Type B pancreatic cell (in vitro differentiated cells): Measurements from ENCODE around the gene EDIL3. TPM values are rescaled to one million over a fixed set of nuclear protein-coding genes. Genes with fewer than 3 reads are reported as not detected.

Source experiments
- DNase-seq: peaks from one replicate; pipeline ENCODE4 v3.0.0; 2021; ENCODE audit warnings: mixed read lengths; ENCODE audit not compliant: unreplicated experiment; ENCODE audit errors: extremely low spot score
- H3K27ac Mint-ChIP-seq: 2 replicates; pipeline ENCODE4 v1.8.0; 2021; ENCODE audit warnings: mild to moderate bottlenecking, mixed read lengths
- H3K27me3 Mint-ChIP-seq: 2 replicates; pipeline ENCODE4 v1.8.0; 2021; ENCODE audit warnings: mixed read lengths
- H3K36me3 Mint-ChIP-seq: 2 replicates; pipeline ENCODE4 v1.8.0; 2021; ENCODE audit warnings: mixed read lengths
- H3K4me1 Mint-ChIP-seq: one replicate; pipeline ENCODE4 v1.8.0; 2021; ENCODE audit warnings: mixed read lengths; ENCODE audit not compliant: unreplicated experiment
- H3K4me3 Mint-ChIP-seq: 2 replicates; pipeline ENCODE4 v1.8.0; 2021; ENCODE audit warnings: mild to moderate bottlenecking, mixed read lengths
- H3K9me3 Mint-ChIP-seq: 2 replicates; pipeline ENCODE4 v1.8.0; 2021; ENCODE audit warnings: mixed read lengths
- total RNA-seq: library from RNA; stranded (reverse); gene quantifications from 2 replicates; pipeline ENCODE4 v1.2.1, GENCODE V29; 2021; ENCODE audit warnings: low replicate concordance
- TF ChIP-seq, protein P1 (sequence below): fragments of 200-600 bp; sonication (generic); conservative IDR thresholded peaks from 2 replicates; pipeline ENCODE4 v1.5.0; 2021; ENCODE audit warnings: antibody characterized with exemption, mild to moderate bottlenecking

The EDIL3 gene
- total RNA-seq, 1 donor from 2014 or later: 19.1 TPM

DNA sequence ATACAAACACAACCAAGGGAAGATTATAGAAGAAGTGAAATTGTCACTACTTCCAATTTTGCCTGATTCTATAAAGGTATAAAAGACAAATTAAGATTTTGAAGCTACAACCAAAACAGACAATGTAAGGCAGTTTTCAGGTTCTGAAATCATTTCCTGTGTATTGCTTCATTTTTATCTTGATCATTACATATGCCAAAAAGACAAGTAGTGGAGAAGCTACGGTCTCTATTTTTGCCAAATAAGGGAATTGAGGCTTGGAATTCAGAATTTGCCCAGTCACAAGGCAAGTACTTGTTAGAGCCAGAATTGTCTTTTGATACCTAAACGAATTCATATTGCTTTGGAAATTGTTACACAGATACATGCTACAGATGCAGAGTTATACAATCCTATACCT, 20.6 kb downstream of the EDIL3 start:
- H3K36me3 Mint-ChIP-seq: no peaks in the 10 kb centered on the region
- H3K4me1 Mint-ChIP-seq: no peaks in the 10 kb centered on the region
- TF ChIP-seq, protein P1, sequence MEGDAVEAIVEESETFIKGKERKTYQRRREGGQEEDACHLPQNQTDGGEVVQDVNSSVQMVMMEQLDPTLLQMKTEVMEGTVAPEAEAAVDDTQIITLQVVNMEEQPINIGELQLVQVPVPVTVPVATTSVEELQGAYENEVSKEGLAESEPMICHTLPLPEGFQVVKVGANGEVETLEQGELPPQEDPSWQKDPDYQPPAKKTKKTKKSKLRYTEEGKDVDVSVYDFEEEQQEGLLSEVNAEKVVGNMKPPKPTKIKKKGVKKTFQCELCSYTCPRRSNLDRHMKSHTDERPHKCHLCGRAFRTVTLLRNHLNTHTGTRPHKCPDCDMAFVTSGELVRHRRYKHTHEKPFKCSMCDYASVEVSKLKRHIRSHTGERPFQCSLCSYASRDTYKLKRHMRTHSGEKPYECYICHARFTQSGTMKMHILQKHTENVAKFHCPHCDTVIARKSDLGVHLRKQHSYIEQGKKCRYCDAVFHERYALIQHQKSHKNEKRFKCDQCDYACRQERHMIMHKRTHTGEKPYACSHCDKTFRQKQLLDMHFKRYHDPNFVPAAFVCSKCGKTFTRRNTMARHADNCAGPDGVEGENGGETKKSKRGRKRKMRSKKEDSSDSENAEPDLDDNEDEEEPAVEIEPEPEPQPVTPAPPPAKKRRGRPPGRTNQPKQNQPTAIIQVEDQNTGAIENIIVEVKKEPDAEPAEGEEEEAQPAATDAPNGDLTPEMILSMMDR: no peak
- no peaks in the 10 kb centered on the region for H3K9me3 Mint-ChIP-seq
- H3K4me3 Mint-ChIP-seq: no peak overlapping the region
- H3K27me3 Mint-ChIP-seq: no peaks in the 10 kb centered on the region
- no peak overlapping the region for H3K27ac Mint-ChIP-seq
- DNase-seq: no peak

DNA sequence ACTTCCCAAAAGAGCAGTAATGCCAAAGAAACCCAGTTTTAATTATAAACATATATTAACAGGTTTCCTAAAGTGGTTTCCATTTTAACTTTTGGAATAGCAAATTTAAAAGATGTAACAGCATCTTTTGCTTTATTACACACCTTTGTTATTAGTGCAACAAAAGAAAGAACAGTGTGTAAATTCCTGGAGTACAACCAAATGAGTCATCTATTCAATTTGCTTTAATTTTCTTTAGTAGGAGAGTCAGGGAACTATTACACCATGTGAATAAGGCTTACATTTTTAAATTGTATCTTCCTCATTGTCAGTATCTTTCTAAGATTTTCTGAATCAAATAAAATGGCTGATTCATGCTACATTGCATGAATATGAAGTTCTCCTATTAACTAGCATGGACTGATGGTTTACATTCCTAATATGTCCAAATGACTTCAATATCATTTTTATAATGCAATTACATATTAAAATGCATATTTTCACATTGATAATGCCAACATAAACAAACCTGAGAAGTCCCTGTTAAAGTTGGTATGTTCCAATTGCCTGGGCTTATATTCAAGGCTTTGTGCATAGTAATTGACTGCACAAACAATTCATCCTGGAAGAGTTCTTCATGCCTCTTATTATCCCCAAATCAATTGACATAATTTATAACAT, 22.5 kb downstream of the EDIL3 start:
- H3K36me3 Mint-ChIP-seq: no peaks in the 10 kb centered on the region
- DNase-seq: no peak
- no peak overlapping the region for H3K4me3 Mint-ChIP-seq
- H3K27ac Mint-ChIP-seq: no peak overlapping the region
- no peaks in the 10 kb centered on the region for H3K4me1 Mint-ChIP-seq
- no peaks in the 10 kb centered on the region for H3K9me3 Mint-ChIP-seq
- TF ChIP-seq, protein P1: no peak
- H3K27me3 Mint-ChIP-seq: no peaks in the 10 kb centered on the region

DNA sequence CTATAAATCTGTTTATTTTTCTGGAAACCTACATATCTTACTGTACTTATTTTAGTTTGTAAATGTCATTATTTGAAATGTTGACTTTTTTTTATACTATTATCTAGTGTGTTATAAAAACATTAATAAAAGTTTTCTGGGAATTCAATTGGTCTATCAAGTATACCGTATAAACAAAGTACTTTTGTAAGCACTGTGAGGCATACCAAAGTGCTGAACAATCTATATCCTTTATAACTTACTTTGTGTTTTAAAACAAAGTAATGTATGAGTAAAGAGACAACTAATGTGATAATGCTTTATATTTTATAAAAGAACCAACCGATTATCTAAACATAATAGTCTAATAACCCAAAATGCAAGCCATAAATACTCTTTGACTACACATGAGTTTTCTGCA, 23.1 kb downstream of the EDIL3 start:
- TF ChIP-seq, protein P1: no peak
- peaks cover under 1% of the 10 kb centered on the region for H3K9me3 Mint-ChIP-seq
- H3K4me3 Mint-ChIP-seq: no peak overlapping the region
- DNase-seq: no peak
- H3K27me3 Mint-ChIP-seq: no peaks in the 10 kb centered on the region
- H3K27ac Mint-ChIP-seq: no peak overlapping the region
- no peaks in the 10 kb centered on the region for H3K36me3 Mint-ChIP-seq
- no peaks in the 10 kb centered on the region for H3K4me1 Mint-ChIP-seq

DNA sequence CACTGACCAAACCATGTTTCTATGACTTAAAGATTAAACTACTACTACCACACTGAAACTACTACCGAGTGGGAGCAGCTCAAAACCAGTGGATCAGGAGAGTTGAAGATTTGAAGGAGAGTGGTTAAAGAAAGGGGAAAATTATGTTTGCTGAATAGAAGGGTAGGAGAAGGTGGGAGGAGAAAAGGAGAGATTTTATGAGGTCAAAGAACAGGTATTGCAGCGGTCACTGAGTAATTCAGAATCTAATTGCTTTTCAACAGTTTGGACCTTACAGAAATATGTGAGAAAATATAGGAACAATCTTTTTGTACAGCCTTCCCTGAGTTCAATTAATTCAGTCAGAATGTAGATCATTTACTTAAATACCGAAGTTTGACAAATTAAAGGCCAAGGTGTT, 24.6 kb downstream of the EDIL3 start:
- no peaks in the 10 kb centered on the region for H3K27me3 Mint-ChIP-seq
- H3K4me3 Mint-ChIP-seq: no peak overlapping the region
- no peak overlapping the region for H3K27ac Mint-ChIP-seq
- peaks cover 5% of the 10 kb centered on the region for H3K9me3 Mint-ChIP-seq
- TF ChIP-seq, protein P1: no peak
- peaks cover 2% of the 10 kb centered on the region for H3K36me3 Mint-ChIP-seq
- no peaks in the 10 kb centered on the region for H3K4me1 Mint-ChIP-seq
- DNase-seq: no peak

DNA sequence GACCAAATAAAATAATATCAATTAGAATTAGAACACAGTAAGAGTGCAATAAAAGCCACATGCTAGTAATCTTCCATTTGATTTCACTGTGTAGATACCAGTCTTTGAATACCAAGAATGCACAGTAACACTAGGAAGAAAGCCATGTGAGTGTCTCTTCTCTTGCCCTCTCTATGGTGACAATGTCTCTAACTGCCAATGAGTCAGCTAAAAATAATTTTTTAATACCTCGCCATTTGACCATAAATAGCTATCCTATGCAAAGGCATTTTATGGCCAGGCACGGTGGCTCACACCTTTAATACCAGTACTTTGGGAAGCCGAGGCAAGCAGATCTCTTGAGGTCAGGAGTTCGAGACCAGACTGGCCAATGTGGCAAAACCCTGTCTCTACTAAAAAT, 30.6 kb downstream of the EDIL3 start:
- peaks cover 5% of the 10 kb centered on the region for H3K36me3 Mint-ChIP-seq
- no peak overlapping the region for H3K27ac Mint-ChIP-seq

More for the DNA sequence above, 30.6 kb downstream of the EDIL3 start:
- Mint-ChIP-seq H3K27me3 (no peaks in the 10 kb centered on the region), H3K4me3 (no peak overlapping the region), H3K9me3 (peaks cover 5% of the 10 kb centered on the region), H3K4me1 (no peaks in the 10 kb centered on the region)
- DNase-seq: no peak
- TF ChIP-seq, protein P1: no peak
